Colonic mucosa (tissue), 4 donors: ENCODE results near the gene LYRM4. TPM values are rescaled to one million over a fixed set of nuclear protein-coding genes. Genes with fewer than 3 reads are reported as not detected.
A peak's percentile ranks its signal among the peaks of the same experiment; 100 is the strongest.

Source experiments
- DNase-seq: peaks from one replicate; pipeline ENCODE4 v3.0.0-alpha.2; 2020
- H3K27ac ChIP-seq: fragments of 200-600 bp; one replicate; pipeline ENCODE4 v1.8.0; 2021
- H3K27me3 ChIP-seq: fragments of 200-600 bp; one replicate; pipeline ENCODE4 v1.8.0; 2021
- H3K36me3 ChIP-seq: fragments of 200-600 bp; one replicate; pipeline ENCODE4 v1.8.0; 2021
- H3K4me1 ChIP-seq: fragments of 200-600 bp; one replicate; pipeline ENCODE4 v1.8.0; 2021; ENCODE audit warnings: mild to moderate bottlenecking
- H3K4me3 ChIP-seq: fragments of 200-600 bp; one replicate; pipeline ENCODE4 v1.8.0; 2021
- H3K9ac ChIP-seq, 2 donors: one replicate each; pipeline ENCODE4 v1.7.0; 2013; ENCODE audit warnings: control low read depth in 2 of 2, low read depth in 2 of 2, low read length in 2 of 2
- H3K9me3 ChIP-seq: fragments of 200-600 bp; one replicate; pipeline ENCODE4 v1.8.0; 2021
- CTCF ChIP-seq: fragments of 200-600 bp; IDR thresholded peaks from one replicate; pipeline ENCODE4 v1.8.0; 2022; ENCODE audit warnings: antibody characterized with exemption, mild to moderate bottlenecking
- intact Hi-C: fragments of 100-400 bp; cut with DNase I; formaldehyde crosslinking; loops from one replicate; pipeline ENCODE4 v1.14.1; 2022
- total RNA-seq, 2 donors: library from RNA; stranded (reverse); fragmentation: NEBNext Ultra II Directional in 1 of 2; extraction: Animal tissue kit (Norgen Biotek cat#: 25700) in 1 of 2; gene quantifications; one replicate each; pipeline ENCODE4 v1.2.1, GENCODE V29; 2021
- donor health status: healthy.
- donor health status: DM: no; HTN: no; CAD: no.
- donor health status: DM: no; HTN: no; CAD: no.

The LYRM4 gene
- 10 to 100 TPM; 14.0 to 17.4 TPM for total RNA-seq

GRCh38 chr6:5260661-5261544 lies at the start of gene LYRM4, which contains the start of gene FARS2:
Gene LYRM4 (minus strand): TSS chr6:5260950. CDS start chr6:5260733, 217 bp downstream.
Gene FARS2 (plus strand): TSS chr6:5261513.
- no peak for TF ChIP-seq CTCF
- Histone ChIP-seq H3K9ac (peak within 1 kb of the TSS; percentile 71 to 84), H3K27me3 (no peaks in the 10 kb centered on the region), H3K27ac (peak within 1 kb of the TSS; percentile 90), H3K9me3 (no peaks in the 10 kb centered on the region), H3K4me1 (no peaks in the 10 kb centered on the region), H3K36me3 (no peaks in the 10 kb centered on the region), H3K4me3 (peak within 1 kb of the TSS; percentile 69)
- intact Hi-C loops = no loop called here
- DNase-seq = peak; percentile 88

GRCh38 chr6:5308066-5308465 lies 47.3 kb upstream of the LYRM4 start:
- no peak for DNase-seq
- Histone ChIP-seq H3K36me3 (no peaks in the 10 kb centered on the region), H3K27ac (no peak overlapping the region), H3K4me1 (no peaks in the 10 kb centered on the region), H3K9ac (no peak overlapping the region), H3K9me3 (no peaks in the 10 kb centered on the region), H3K4me3 (no peak overlapping the region), H3K27me3 (no peaks in the 10 kb centered on the region)
- TF ChIP-seq CTCF = no peak
- intact Hi-C loops = no loop called here

- H3K27ac ChIP-seq = no peak overlapping the region
- TF ChIP-seq CTCF = no peak
- intact Hi-C loops = no loop called here
- H3K36me3 ChIP-seq = no peaks in the 10 kb centered on the region
- H3K4me3 ChIP-seq = no peak overlapping the region
- no peak for DNase-seq
- no peaks in the 10 kb centered on the region for H3K27me3 ChIP-seq
- H3K9ac ChIP-seq = no peak overlapping the region
- H3K9me3 ChIP-seq = no peaks in the 10 kb centered on the region
- no peaks in the 10 kb centered on the region for H3K4me1 ChIP-seq
Measured at GRCh38 chr6:5307058-5307457, 46.3 kb upstream of the LYRM4 start.

GRCh38 chr6:5305968-5306626 lies 45.3 kb upstream of the LYRM4 start:
- Histone ChIP-seq H3K4me1 (no peaks in the 10 kb centered on the region), H3K4me3 (no peak overlapping the region), H3K36me3 (no peaks in the 10 kb centered on the region), H3K27ac (no peak overlapping the region), H3K27me3 (no peaks in the 10 kb centered on the region), H3K9ac (no peak overlapping the region), H3K9me3 (no peaks in the 10 kb centered on the region)
- TF ChIP-seq CTCF = no peak
- intact Hi-C loops = no loop called here
- DNase-seq = no peak

- TF ChIP-seq CTCF = no peak
- Histone ChIP-seq H3K27me3 (no peaks in the 10 kb centered on the region), H3K4me1 (no peaks in the 10 kb centered on the region), H3K36me3 (no peaks in the 10 kb centered on the region), H3K9ac (no peak overlapping the region), H3K4me3 (no peak overlapping the region), H3K9me3 (no peaks in the 10 kb centered on the region), H3K27ac (no peak overlapping the region)
- no peak for DNase-seq
- intact Hi-C loops = loop anchor here (5.0 kb wide), 1 partner anchor 161 kb away; no protein-coding TSS in a partner anchor
Measured at GRCh38 chr6:5303682-5304081, 42.9 kb upstream of the LYRM4 start.
